HG03025 (cell line): ENCODE results near the gene AGK.
"Not testable (repeated sequence)": the region's sequence is repeated elsewhere in the genome, so short reads cannot be mapped to it uniquely, and the experiment has no call there.

ENCODE experiments used
- ATAC-seq: cut with Tn5 transposase; IDR thresholded peaks from one replicate; pipeline ENCODE4 v1.9.1; 2021; ENCODE audit warnings: mild to moderate bottlenecking, moderate library complexity; ENCODE audit not compliant: unreplicated experiment, low FRiP score

Gene AGK

GRCh38 chr7:141550386-141551093 is 670 bp upstream of the AGK start:
- no peak for ATAC-seq

DNA sequence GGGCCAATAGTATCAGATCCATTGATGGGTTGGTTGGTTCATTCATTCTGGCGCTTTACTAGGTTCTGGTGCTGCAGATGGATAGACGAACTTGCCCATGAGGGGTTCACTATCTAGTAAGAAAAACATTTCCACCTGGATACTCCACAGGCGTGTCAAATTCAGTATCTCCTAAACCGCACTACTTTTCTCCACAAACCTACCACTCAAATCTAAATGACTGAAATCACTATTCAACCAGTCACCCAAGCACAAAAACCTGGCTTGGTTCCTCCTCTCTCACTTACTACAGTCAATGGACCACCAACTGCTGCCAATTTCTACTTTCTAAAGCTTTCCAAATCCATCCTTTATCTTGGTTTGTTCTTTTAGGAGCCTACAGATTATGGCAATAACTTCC is 572 bp downstream of the AGK start:
- peak; percentile 5 for ATAC-seq

- ATAC-seq: no peak
These were observed 6.2 kb downstream of the AGK start for GRCh38 chr7:141557360-141557759.

- not testable (repeated sequence) for ATAC-seq
These were observed 6.8 kb downstream of the AGK start for GRCh38 chr7:141557831-141558531.

DNA sequence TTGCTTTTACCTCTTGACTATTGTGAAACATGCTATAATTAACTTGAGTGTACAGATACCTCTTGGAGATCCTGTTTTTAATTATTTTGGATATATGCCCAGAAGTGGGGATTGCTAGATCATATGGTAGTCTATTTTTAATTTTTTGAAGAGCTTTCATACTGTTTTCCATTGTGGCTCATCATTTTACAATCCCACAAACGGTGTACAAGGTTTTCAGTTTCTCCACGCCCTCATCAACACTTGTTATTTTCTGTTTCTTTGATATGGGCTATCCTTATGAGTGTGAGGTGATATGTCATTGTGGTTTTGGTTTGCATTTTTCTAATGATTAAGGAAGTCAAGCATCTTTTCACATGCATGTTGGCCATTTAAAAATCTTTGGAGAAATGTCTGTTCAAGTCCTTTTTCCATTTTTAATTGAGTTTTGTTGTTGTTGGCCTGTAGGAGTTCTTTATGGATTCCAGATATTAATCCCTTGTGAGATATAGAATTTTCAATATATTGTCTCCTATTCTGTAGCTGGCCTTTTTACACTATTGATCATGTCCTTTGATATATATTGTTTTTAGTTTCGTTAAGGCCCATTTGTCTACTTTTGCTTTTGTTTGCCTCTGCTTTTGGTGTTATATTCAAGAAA is 7.5 kb downstream of the AGK start:
- no peak for ATAC-seq

DNA sequence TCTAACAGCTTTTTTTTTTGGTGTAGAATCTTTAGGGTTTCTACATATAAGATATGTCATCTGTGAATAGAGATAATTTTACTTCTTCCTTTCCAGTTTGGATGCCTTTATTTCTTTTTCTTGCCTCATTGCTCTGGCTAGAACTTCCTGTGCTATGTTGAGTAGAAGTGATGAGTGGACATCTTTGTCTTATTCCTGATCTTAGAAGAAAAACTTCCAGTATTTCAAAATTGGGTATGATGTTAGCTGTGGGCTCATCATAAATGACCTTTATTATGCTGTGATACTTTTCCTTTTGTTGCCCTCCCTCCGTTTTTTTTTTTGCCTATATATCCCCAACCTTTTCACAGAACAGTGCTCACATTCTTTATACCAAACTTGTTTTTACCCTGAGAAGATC is 8.8 kb downstream of the AGK start:
- ATAC-seq: no peak

GRCh38 chr7:141562036-141562435 is 10.8 kb downstream of the AGK start:
- ATAC-seq: no peak

DNA sequence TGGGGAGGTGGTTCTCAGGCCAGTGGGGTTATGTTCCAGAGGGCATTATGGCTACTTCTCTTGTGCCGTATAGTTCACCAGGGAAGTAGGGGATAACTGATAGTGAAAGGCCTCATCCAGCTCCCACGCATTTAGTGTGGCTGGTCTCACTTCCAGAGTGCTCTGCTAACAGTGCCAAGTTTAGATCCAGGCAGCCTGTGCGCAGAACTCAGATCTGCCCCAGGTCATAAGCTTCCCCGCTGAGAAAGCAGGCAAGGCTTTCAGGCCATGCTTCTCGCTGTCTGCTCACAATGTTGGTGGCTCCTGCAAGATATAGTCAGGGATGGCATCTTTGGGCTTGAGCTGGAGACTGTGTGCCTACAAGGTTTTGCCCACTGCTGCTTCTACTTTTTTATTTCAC is 11.3 kb downstream of the AGK start:
- ATAC-seq: no peak

DNA sequence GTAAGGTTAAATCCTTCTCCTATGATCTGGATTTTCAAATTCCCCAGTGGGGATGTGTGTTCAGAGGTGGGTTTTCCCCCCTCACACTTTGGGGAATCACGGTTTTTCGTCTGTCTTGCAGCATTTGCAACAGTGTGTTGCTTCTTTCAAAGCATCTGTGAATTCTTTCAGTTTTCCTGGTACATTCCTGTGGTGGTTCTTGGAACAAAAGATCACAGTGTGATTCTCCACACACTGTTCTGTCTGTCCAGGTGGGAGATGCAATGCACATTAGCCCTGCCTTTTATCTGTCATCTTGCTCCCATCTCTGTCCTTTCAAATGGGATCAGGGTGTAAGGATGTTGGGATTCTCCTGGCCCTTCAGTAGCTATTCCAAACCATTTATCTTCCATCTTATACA is 11.8 kb downstream of the AGK start:
- no peak for ATAC-seq

DNA sequence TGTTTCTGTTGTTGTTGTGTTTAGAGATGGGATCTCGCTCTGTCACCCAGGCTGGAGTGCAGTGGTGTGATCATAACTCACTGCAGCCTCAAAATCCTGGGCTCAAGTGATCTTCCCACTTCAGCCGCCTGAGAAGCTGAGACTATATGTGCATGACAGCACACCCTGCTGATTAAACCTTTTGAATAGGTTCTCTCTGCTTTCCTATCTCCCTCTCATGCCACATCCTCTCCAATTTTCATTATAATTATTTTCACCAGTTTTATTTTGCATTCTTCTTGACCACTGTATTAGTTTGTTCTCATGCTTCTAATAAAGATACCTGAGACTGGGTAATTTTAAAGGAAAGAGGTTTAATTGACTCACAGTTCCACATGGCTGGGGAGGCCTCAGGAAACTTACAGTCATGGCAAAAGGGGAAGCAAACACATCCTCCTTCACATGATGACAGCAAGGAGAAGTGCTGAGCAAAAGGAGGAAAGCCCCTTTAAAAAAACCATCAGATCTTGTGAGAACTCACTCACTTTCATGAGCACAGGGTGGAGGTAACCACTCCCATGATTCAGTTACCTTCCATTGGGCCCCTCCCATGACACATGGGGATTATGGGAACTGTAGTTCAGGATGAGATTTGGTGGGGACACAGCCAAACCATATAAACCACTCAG is 12.9 kb downstream of the AGK start:
- no peak for ATAC-seq

GRCh38 chr7:141567432-141567831 is 16.2 kb downstream of the AGK start:
- no peak for ATAC-seq

DNA sequence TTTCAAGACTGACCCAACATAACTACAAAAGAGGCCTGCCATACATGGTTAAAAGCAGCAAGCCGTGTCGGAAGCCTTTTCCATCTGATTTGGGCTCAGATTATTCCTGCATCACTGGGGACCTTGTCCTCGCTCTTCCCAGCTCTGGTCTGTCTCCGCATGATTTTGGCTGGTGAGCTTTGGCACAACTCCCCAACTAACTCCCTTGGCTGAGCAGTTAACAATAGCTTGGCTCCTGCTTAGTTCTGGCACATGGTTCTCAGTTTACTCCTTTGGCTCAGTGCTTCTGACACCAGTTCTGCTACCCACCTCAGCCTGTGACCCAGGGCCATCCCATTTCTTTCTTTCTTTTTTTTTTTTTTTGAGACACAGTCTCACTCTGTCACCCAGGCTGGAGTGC is 17.0 kb downstream of the AGK start:
- ATAC-seq: no peak

GRCh38 chr7:141571059-141571458 is 19.8 kb downstream of the AGK start:
- ATAC-seq: no peak

GRCh38 chr7:141572175-141572574 is 21.0 kb downstream of the AGK start:
- no peak for ATAC-seq

GRCh38 chr7:141573511-141573910 is 22.3 kb downstream of the AGK start:
- no peak for ATAC-seq

DNA sequence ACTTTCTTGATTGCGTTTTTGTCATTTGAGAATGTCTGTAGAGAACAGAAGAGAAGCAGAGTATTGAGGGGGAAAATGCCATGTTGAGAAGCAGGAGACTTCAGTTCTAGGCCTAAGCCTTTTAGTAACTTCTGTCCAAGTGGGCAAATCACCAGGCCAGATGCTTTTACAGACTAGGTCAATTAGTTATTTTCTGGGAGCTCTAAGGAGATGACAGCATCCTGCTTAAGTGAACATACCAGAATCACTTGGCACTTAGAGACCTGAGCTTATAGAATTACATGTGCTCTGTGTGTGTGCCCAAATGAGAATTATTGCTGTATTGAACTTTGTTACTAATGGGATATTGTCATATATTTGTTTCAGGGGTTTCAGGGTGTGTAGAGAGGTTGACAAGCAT is 24.0 kb downstream of the AGK start:
- ATAC-seq: no peak

GRCh38 chr7:141575654-141576448 is 24.6 kb downstream of the AGK start:
- no peak for ATAC-seq

DNA sequence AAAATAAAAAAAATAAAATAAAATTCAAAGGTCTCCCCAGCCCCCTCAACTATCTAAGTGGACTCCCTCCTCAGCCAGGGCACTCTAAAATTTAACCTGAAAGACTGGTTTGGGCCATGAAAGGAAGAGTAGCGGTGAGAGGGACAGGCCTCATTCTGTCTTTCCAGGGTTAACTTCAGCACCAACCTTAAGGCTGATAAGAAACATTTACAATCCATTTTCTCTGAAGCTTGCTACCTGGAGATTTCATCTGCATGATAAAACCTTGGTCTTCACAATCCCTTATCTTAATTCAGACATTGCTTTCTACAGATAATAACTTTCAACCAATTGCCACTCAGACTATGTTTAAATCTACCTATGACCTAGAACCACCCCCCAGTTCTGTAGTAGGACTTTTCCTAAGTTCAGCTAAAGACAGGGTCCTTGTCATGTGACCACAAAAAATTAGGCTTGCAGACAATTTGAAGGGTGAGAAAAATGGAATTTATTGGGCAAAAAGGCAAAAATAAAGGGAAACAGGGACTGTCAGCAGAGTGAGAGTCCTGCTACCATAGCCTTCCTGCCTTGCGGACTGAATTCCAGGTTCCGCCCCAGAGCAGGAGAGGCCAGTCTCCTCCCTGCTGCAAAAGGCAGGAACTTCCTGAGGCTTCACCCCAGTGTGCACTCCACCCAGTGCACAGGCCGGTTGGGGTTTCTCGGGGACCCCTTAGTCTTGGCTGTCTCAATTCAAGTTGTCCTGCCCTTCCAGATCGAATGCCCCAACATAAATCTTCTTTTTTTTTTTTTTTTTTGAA is 26.0 kb downstream of the AGK start:
- no peak for ATAC-seq

GRCh38 chr7:141579953-141580352 is 28.7 kb downstream of the AGK start:
- not testable (repeated sequence) for ATAC-seq

DNA sequence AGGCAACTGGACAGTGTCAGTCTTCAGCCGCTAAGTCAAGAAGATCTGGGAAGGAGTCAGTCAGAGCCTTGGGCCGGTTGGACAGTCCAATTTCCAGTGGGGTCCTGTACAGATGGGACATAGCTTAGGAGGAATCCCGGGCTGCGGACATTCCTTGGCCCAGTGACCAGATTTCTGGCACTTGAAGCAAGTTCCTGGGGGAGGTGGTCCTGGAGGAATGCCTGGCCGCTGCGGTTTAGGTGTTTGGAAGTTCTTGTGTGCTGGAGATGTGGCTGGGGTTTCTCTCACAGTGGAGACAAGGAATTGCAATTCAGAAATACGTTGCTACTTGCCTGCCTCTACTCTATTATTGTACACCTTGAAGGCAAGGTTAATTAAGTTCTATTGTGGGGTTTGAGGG is 30.9 kb downstream of the AGK start:
- ATAC-seq: not testable (repeated sequence)
